Loucy (cell line): ENCODE results near the gene ANK3.

Experiments
- H2AFZ ChIP-seq: fragments of 200-600 bp; sonication (generic); 2 replicates; pipeline ENCODE4 v1.6.0; 2016; ENCODE audit warnings: antibody characterized with exemption, mild to moderate bottlenecking, low read length, moderate library complexity
- H3F3A ChIP-seq: fragments of 200-600 bp; 2 replicates; pipeline ENCODE4 v1.6.0; 2016; ENCODE audit warnings: antibody characterized with exemption, low read depth, mild to moderate bottlenecking
- H3K27me3 ChIP-seq: fragments of 200-600 bp; sonication (generic); 2 replicates; pipeline ENCODE4 v1.6.1; 2014; ENCODE audit warnings: low read length, mild to moderate bottlenecking; ENCODE audit not compliant: insufficient read depth, poor library complexity, severe bottlenecking
- H3K36me3 ChIP-seq: fragments of 200-600 bp; sonication (generic); 2 replicates; pipeline ENCODE4 v1.6.1; 2016; ENCODE audit warnings: low read length; ENCODE audit not compliant: insufficient read depth
- H3K4me1 ChIP-seq: fragments of 200-600 bp; sonication (generic); 2 replicates; pipeline ENCODE4 v1.5.1; 2014; ENCODE audit warnings: low read length, mild to moderate bottlenecking; ENCODE audit not compliant: insufficient read depth, poor library complexity, severe bottlenecking
- H3K4me2 ChIP-seq: fragments of 200-600 bp; sonication (generic); 2 replicates; pipeline ENCODE4 v1.6.0; 2014; ENCODE audit warnings: antibody characterized with exemption, low read length, low read depth, mild to moderate bottlenecking; ENCODE audit not compliant: poor library complexity, severe bottlenecking
- H3K4me3 ChIP-seq: fragments of 200-600 bp; sonication (generic); 2 replicates; pipeline ENCODE4 v1.5.1; 2014; ENCODE audit warnings: low read length, mild to moderate bottlenecking, mixed read lengths; ENCODE audit not compliant: poor library complexity, severe bottlenecking
- H3K79me2 ChIP-seq: fragments of 200-600 bp; sonication (generic); 2 replicates; pipeline ENCODE4 v1.6.1; 2014; ENCODE audit warnings: low read length; ENCODE audit not compliant: insufficient read depth
- H3K9ac ChIP-seq: fragments of 200-600 bp; sonication (generic); 2 replicates; pipeline ENCODE4 v1.6.0; 2014; ENCODE audit warnings: mild to moderate bottlenecking, low read depth, low read length, moderate library complexity; ENCODE audit not compliant: poor library complexity, severe bottlenecking
- H3K9me2 ChIP-seq: fragments of 200-600 bp; sonication (generic); replicated peaks from 2 replicates; pipeline ENCODE4 v1.6.1; 2016; ENCODE audit warnings: low read depth, low read length, mixed read lengths
- H3K9me3 ChIP-seq: fragments of 200-600 bp; sonication (generic); 2 replicates; pipeline ENCODE4 v1.6.1; 2014; ENCODE audit warnings: mild to moderate bottlenecking, antibody characterized with exemption, low read length, low read depth; ENCODE audit not compliant: insufficient read depth
- H4K20me1 ChIP-seq: fragments of 200-600 bp; sonication (generic); 2 replicates; pipeline ENCODE4 v1.6.0; 2014; ENCODE audit warnings: antibody characterized with exemption, low read length, mild to moderate bottlenecking; ENCODE audit not compliant: insufficient read depth, poor library complexity, severe bottlenecking
- CTCF ChIP-seq: fragments of 200-600 bp; sonication (generic); conservative IDR thresholded peaks from 2 replicates; pipeline ENCODE4 v1.5.1; 2014; ENCODE audit warnings: mild to moderate bottlenecking, antibody characterized with exemption, low read length
- EZH2phosphoT487 ChIP-seq: fragments of 200-600 bp; IDR thresholded peaks from 2 replicates; pipeline ENCODE4 v1.6.1; 2018; ENCODE audit warnings: antibody characterized with exemption, mild to moderate bottlenecking, moderate library complexity, borderline replicate concordance

The ANK3 gene

GRCh38 chr10:60385399-60385738, 4.3 kb downstream of the ANK3 start:
- no peaks in the 10 kb centered on the region for H3K27me3 ChIP-seq
- H3K4me1 ChIP-seq, result no peaks in the 10 kb centered on the region
- H3K4me3 ChIP-seq, result no peak overlapping the region
- no peaks in the 10 kb centered on the region for H3K36me3 ChIP-seq
- H3K9ac ChIP-seq, result no peak overlapping the region
- H4K20me1 ChIP-seq, result no peaks in the 10 kb centered on the region
- H3K9me2 ChIP-seq, result no peaks in the 10 kb centered on the region
- no peaks in the 10 kb centered on the region for H3K79me2 ChIP-seq
- TF ChIP-seq EZH2phosphoT487, result no peak
- no peak for TF ChIP-seq CTCF
- H3F3A ChIP-seq, result no peaks in the 10 kb centered on the region
- H2AFZ ChIP-seq, result no peak overlapping the region
- H3K9me3 ChIP-seq, result no peaks in the 10 kb centered on the region
- no peak overlapping the region for H3K4me2 ChIP-seq

GRCh38 chr10:60384708-60385398, 4.8 kb downstream of the ANK3 start:
- Histone ChIP-seq H3K27me3 (no peaks in the 10 kb centered on the region), H3K9ac (no peak overlapping the region)
- TF ChIP-seq CTCF (no peak), EZH2phosphoT487 (no peak)

GRCh38 chr10:60384011-60384410, 5.7 kb downstream of the ANK3 start:
- H3K27me3 ChIP-seq, result no peaks in the 10 kb centered on the region
- no peak overlapping the region for H2AFZ ChIP-seq
- no peaks in the 10 kb centered on the region for H3K9me2 ChIP-seq
- H3K4me2 ChIP-seq, result no peak overlapping the region
- H3K79me2 ChIP-seq, result no peaks in the 10 kb centered on the region
- no peak for TF ChIP-seq EZH2phosphoT487
- TF ChIP-seq CTCF, result no peak
- no peaks in the 10 kb centered on the region for H4K20me1 ChIP-seq
- no peak overlapping the region for H3K9ac ChIP-seq
- no peak overlapping the region for H3K4me3 ChIP-seq
- H3K36me3 ChIP-seq, result no peaks in the 10 kb centered on the region
- no peaks in the 10 kb centered on the region for H3F3A ChIP-seq
- no peaks in the 10 kb centered on the region for H3K4me1 ChIP-seq
- no peaks in the 10 kb centered on the region for H3K9me3 ChIP-seq

More at GRCh38 chr10:60384708-60385398, 4.8 kb downstream of the ANK3 start:
- Histone ChIP-seq H3K4me1 (no peaks in the 10 kb centered on the region), H4K20me1 (no peaks in the 10 kb centered on the region), H3K4me2 (no peak overlapping the region), H3K36me3 (no peaks in the 10 kb centered on the region), H3F3A (no peaks in the 10 kb centered on the region), H3K9me3 (no peaks in the 10 kb centered on the region), H3K4me3 (no peak overlapping the region), H3K9me2 (no peaks in the 10 kb centered on the region), H3K79me2 (no peaks in the 10 kb centered on the region), H2AFZ (no peak overlapping the region)
